Activated CD8-positive, alpha-beta memory T cell treated with anti-CD3 and anti-CD28 coated beads for 1 hour (primary cell): ENCODE measurements around the gene MTRF1.
"Not testable (repeated sequence)": the region's sequence is repeated elsewhere in the genome, so short reads cannot be mapped to it uniquely, and the experiment has no call there.

ENCODE experiments used
- DNase-seq, 2 donors: peaks; one replicate each; pipeline ENCODE4 v3.0.0-alpha.2; 2020; ENCODE audit warnings: low read depth in 1 of 2; ENCODE audit errors: extremely low read depth in 1 of 2

MTRF1 gene

GRCh38 chr13:41282129-41282571, 18.8 kb upstream of the MTRF1 start:
- no peak for DNase-seq

GRCh38 chr13:41279156-41279555, 15.8 kb upstream of the MTRF1 start:
- DNase-seq, result not testable (repeated sequence)

GRCh38 chr13:41276824-41277223, 13.4 kb upstream of the MTRF1 start:
- DNase-seq, result no peak

- DNase-seq, result no peak
Observed at GRCh38 chr13:41274881-41275280, 11.5 kb upstream of the MTRF1 start.

GRCh38 chr13:41273831-41274441, 10.6 kb upstream of the MTRF1 start:
- no peak for DNase-seq

GRCh38 chr13:41271456-41272285, 8.3 kb upstream of the MTRF1 start:
- no peak for DNase-seq

- DNase-seq, result no peak
Observed at GRCh38 chr13:41268764-41269163, 5.4 kb upstream of the MTRF1 start.

- no peak for DNase-seq
Observed at GRCh38 chr13:41267106-41267505, 3.7 kb upstream of the MTRF1 start.

- DNase-seq, result no peak
Observed at GRCh38 chr13:41259875-41260501, 3.4 kb downstream of the MTRF1 start.

GRCh38 chr13:41257535-41257934, 5.8 kb downstream of the MTRF1 start:
- DNase-seq, result no peak

- no peak for DNase-seq
Observed at GRCh38 chr13:41254902-41255301, 8.5 kb downstream of the MTRF1 start.

- DNase-seq, result no peak
Observed at GRCh38 chr13:41250993-41251392, 12.4 kb downstream of the MTRF1 start.

GRCh38 chr13:41246969-41247680, 16.3 kb downstream of the MTRF1 start:
- DNase-seq, result no peak

GRCh38 chr13:41244556-41244955, 18.8 kb downstream of the MTRF1 start:
- DNase-seq, result no peak

GRCh38 chr13:41241626-41242025, 21.8 kb downstream of the MTRF1 start:
- no peak for DNase-seq

GRCh38 chr13:41236369-41236768, 27.0 kb downstream of the MTRF1 start:
- no peak for DNase-seq

GRCh38 chr13:41232578-41233480, 30.5 kb downstream of the MTRF1 start:
- DNase-seq, result no peak

- DNase-seq, result no peak
Observed at GRCh38 chr13:41231786-41232185, 31.6 kb downstream of the MTRF1 start.

- no peak for DNase-seq
Observed at GRCh38 chr13:41231025-41231677, 32.2 kb downstream of the MTRF1 start.

- DNase-seq, result no peak
Observed at GRCh38 chr13:41229356-41229755, 34.0 kb downstream of the MTRF1 start.
